Stimulated activated naive CD8-positive, alpha-beta T cell treated with anti-CD3 and anti-CD28 coated beads, Interleukin-15, amount 100 ng/mL, for 72 hours (primary cell): Measurements from ENCODE around the gene EIF4E1B.

Experiments
- ATAC-seq: fragments of 150-1000 bp; cut with Tn5 transposase; 2 replicates; pipeline ENCODE4 v1.10.0; 2021; ENCODE audit warnings: mild to moderate bottlenecking, moderate library complexity
- DNase-seq, 2 donors: peaks; one replicate each; pipeline ENCODE4 v3.0.0; 2021 to 2022
- H3K27ac Mint-ChIP-seq, 2 donors: one replicate each; pipeline ENCODE4 v1.8.0; 2022; ENCODE audit warnings: mild to moderate bottlenecking in 2 of 2, mixed read lengths in 2 of 2, moderate library complexity in 2 of 2
- H3K27me3 Mint-ChIP-seq: one replicate; pipeline ENCODE4 v1.8.0; 2022; ENCODE audit warnings: mixed read lengths
- H3K4me1 Mint-ChIP-seq: one replicate; pipeline ENCODE4 v1.8.0; 2022; ENCODE audit warnings: mild to moderate bottlenecking, mixed read lengths
- H3K4me3 Mint-ChIP-seq, 2 donors: one replicate each; pipeline ENCODE4 v1.8.0; 2022; ENCODE audit warnings: mild to moderate bottlenecking in 2 of 2, mixed read lengths in 2 of 2, moderate library complexity in 1 of 2
- H3K9me3 Mint-ChIP-seq, 2 donors: one replicate each; pipeline ENCODE4 v1.8.0; 2022; ENCODE audit warnings: mixed read lengths in 2 of 2

Gene EIF4E1B

DNA sequence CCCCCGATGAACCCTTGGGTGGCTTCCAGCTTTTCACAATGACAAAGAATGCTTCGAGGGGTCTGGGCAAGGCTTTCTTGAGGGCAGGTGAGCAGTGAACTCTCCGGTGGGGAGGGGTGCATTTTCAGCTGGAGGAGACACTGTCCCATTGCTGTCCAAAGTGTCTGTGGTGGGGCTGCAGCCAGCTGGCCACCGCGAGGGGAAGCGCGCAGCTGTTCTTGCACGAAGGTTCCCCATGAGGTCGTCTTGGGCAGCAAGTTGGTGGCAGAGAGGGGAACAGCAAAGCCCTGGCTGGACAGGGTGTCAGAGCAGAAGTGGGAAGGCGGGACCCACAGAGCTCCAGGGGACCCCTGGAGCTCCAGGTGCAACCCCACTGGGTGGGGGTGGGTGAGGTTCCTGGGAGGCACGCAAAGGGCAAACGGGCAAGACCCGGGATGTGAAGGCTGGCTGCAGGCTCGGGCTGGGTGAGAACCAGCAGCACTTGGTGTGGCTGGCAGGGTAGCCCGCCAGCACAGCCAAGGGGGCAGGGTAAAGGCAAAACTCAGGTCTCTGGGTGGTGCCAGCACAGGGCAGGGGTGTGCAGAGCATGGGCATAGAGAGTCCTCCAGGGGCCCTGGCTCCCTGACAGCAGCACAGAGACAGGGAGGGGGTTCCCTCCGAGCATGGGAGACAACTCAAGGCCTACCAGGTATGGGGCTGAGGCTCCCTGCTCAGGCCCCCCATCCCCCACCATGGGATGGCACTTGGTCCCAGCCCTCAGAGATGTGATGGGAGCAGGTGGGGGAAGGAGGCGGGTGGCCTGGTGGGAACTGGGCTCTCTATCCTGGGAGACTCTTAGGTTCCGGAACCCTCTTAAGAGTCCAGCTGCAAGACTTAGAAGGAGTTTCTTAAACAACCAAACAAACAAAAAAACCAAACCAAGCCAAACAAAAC, 43.4 kb downstream of the EIF4E1B start:
- no peak for DNase-seq
- ATAC-seq, result no peak
- Mint-ChIP-seq H3K9me3 (no peaks in the 10 kb centered on the region), H3K27ac (no peak overlapping the region), H3K4me3 (no peak overlapping the region), H3K4me1 (no peaks in the 10 kb centered on the region), H3K27me3 (peaks cover 73% of the 10 kb centered on the region)

DNA sequence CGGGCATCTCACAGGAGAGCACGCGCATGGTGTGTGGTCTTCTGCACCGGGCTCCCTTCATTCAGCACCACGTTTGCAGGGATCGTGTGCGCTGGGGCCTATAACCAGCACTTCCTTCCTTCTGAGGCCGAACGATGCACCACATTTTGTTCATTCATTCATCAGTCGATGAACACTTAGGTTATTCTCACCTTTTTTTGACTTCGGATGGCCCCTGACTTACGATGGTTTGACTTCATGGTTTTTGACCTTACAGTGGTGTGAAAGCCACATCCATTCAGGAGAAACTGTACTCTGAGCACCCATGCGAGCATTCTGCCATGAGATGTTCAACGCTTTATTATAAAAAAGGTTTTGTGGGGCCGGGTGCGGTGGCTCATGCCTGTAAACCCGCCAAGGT, 44.3 kb downstream of the EIF4E1B start:
- DNase-seq (no peak), ATAC-seq (no peak)
- no peak overlapping the region for H3K4me3 Mint-ChIP-seq
- H3K9me3 Mint-ChIP-seq, result no peaks in the 10 kb centered on the region
- no peaks in the 10 kb centered on the region for H3K4me1 Mint-ChIP-seq
- H3K27me3 Mint-ChIP-seq, result peaks cover 73% of the 10 kb centered on the region
- H3K27ac Mint-ChIP-seq, result peak overlapping the region in 1 of 2 donors; percentile 6

DNA sequence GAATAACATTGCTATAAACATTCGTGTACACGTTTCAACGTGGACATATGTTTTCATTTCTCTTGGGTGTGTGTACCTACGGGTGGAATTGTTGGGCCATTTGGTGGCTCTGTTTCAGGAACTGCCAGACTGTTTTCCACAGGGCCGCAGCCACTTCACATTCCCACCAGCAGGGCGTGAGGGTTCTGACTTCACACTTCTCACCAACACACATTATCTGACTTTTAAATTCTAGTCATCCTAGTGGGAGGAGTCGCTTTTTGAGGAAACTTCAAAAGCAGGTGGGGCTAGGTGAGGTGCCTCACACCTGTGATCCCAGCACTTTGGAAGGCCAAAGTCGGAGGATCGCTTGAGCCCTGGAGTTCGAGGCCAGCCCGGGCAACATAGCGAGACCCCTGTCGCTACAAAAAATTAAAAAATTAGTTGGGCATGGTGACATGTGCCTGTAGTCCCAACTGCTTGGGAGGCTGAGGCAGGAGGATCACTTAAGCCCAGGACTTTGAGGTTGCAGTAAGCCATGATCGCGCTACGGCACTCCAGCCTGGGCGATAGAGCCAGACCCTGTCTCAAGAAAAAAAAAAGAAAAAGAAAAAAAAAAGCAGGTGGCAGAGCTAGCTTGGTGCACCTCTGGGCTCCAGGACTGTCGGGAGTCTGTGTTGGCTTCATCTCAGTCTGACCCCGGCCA, 45.3 kb downstream of the EIF4E1B start:
- Mint-ChIP-seq H3K9me3 (no peaks in the 10 kb centered on the region), H3K4me3 (no peak overlapping the region), H3K4me1 (no peaks in the 10 kb centered on the region), H3K27ac (no peak overlapping the region), H3K27me3 (peaks cover 78% of the 10 kb centered on the region)
- DNase-seq (no peak), ATAC-seq (no peak)

GRCh38 chr5:176676361-176676824, 45.9 kb downstream of the EIF4E1B start:
- no peaks in the 10 kb centered on the region for H3K9me3 Mint-ChIP-seq
- H3K27me3 Mint-ChIP-seq, result peaks cover 78% of the 10 kb centered on the region
- ATAC-seq (no peak), DNase-seq (no peak)
- no peak overlapping the region for H3K4me3 Mint-ChIP-seq
- H3K27ac Mint-ChIP-seq, result no peak overlapping the region
- no peaks in the 10 kb centered on the region for H3K4me1 Mint-ChIP-seq

DNA sequence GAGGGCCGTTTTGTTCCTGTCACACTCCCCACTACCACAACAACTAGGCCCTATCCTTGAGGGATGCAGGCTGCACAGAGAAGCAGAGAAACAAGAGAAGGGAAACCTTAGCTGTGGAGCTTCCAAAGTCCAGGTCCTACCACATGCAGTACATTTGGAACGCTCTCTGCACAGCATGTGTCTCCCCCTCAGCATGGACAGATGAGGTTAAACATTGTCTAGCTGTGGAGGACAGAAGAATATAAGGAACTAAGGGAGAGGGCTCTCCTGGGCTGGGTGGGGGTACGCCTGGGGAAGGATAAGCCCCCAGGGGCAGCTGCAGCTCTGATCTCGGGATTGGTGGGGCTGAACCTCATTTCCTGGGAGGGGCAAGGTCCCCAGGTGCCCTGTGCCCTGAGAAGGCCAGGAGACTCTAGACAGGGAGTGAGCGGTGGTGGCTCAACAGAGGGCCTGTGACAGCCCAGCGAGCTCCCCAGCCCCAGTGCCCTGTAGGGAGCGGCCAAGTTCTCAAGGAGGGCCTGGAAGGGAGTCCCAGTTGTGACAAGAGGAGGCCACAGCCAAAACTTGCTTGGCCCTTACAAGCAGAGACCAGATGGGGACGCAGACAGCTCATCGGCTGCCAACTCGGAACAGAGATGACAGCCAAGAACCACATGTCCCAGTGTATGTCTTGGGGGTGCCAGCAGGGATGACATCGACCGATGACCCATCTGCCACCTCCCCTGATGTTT, 46.9 kb downstream of the EIF4E1B start:
- DNase-seq, result no peak
- ATAC-seq, result no peak
- Mint-ChIP-seq H3K27ac (peak overlapping the region in 1 of 2 donors; percentile 71), H3K27me3 (peaks cover 78% of the 10 kb centered on the region), H3K9me3 (no peaks in the 10 kb centered on the region), H3K4me3 (no peak overlapping the region), H3K4me1 (no peaks in the 10 kb centered on the region)

DNA sequence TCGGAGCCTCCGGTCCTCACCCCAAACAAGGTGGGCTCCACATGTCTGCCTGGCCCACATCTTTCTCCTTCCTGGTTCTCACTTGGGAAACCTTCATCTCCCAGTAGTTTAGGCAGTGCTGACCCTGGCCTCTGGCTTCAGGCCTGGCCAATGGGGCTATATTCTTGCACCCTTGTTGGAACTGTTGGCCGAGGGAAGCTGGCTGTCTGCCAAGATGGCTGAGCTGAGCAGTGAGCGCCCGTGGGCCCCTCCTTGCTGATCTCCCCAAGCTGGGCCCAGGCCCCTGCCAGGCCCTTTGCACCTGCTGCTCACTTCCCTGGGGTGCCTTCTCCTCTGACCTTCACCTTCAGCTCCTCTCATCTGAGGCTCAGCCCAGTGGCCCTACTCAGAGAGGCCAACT, 48.1 kb downstream of the EIF4E1B start:
- no peak overlapping the region for H3K4me3 Mint-ChIP-seq
- H3K27ac Mint-ChIP-seq, result peak overlapping the region in 1 of 2 donors; percentile 85
- peaks cover 77% of the 10 kb centered on the region for H3K27me3 Mint-ChIP-seq
- DNase-seq, result no peak
- H3K9me3 Mint-ChIP-seq, result no peaks in the 10 kb centered on the region
- ATAC-seq, result no peak
- no peaks in the 10 kb centered on the region for H3K4me1 Mint-ChIP-seq

DNA sequence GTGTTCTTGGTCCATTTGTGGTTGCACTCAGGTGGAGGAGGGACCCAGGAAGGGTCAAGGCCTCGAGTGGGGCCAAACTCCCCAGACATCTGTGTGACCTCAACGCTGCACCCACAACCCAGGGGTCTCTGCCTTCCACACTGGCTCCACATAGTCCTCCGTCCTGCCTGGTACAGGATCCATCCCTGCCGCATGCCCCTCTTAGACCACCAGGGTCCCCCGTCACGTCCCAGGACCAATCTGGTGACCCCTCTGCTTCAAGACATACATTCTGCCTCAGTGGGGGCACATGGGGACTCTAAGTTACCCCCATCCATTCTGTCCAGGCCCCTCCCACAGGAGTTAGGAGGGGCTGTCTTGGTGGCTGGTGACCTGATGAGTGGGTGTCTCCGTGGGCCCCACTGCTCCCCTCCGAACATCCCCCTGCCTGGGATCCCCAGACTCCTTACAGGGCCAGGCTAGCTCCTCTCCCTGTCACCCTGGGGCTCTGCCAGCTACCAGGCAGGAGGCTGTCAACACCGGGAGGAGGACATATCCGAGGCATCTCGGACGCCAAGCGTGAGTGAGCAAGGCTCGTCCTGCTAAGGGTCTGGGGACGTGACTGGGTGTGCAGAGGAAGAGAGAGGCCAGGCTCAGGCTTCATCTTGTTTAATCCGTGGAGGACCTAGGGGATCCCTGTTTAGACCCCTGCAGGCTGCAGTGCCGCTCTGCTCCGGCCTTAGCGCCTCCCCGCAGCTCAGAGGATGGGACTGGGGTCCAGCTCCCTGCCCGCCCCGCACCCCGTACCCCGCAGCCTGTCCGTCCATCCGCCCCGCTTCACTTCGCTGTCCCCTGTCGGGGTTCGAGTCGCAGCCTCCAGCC, 49.1 kb downstream of the EIF4E1B start:
- no peak for ATAC-seq
- Mint-ChIP-seq H3K4me3 (no peak overlapping the region), H3K27me3 (peaks cover 79% of the 10 kb centered on the region), H3K9me3 (peaks cover 0 to 6% of the 10 kb centered on the region in 2 donors), H3K4me1 (no peaks in the 10 kb centered on the region), H3K27ac (no peak overlapping the region)
- no peak for DNase-seq

- DNase-seq (no peak), ATAC-seq (no peak)
- Mint-ChIP-seq H3K4me3 (no peak overlapping the region), H3K4me1 (no peaks in the 10 kb centered on the region), H3K27ac (no peak overlapping the region), H3K9me3 (peaks cover 5 to 9% of the 10 kb centered on the region in 2 donors), H3K27me3 (peaks cover 79% of the 10 kb centered on the region)
Measured at GRCh38 chr5:176680226-176680563, 49.7 kb downstream of the EIF4E1B start.

GRCh38 chr5:176682016-176682531, 51.6 kb downstream of the EIF4E1B start:
- Mint-ChIP-seq H3K4me1 (no peaks in the 10 kb centered on the region), H3K27me3 (peaks cover 71% of the 10 kb centered on the region), H3K9me3 (peaks cover 7 to 11% of the 10 kb centered on the region in 2 donors), H3K27ac (no peak overlapping the region), H3K4me3 (no peak overlapping the region)
- DNase-seq (no peak), ATAC-seq (no peak)

GRCh38 chr5:176685010-176685409, 54.5 kb downstream of the EIF4E1B start:
- H3K27ac Mint-ChIP-seq, result no peak overlapping the region
- H3K27me3 Mint-ChIP-seq, result peaks cover 50% of the 10 kb centered on the region
- H3K4me3 Mint-ChIP-seq, result no peak overlapping the region
- DNase-seq (no peak), ATAC-seq (no peak)
- H3K9me3 Mint-ChIP-seq, result peaks cover 7 to 11% of the 10 kb centered on the region in 2 donors
- no peaks in the 10 kb centered on the region for H3K4me1 Mint-ChIP-seq

GRCh38 chr5:176687247-176687646, 56.8 kb downstream of the EIF4E1B start:
- H3K27ac Mint-ChIP-seq, result no peak overlapping the region
- H3K27me3 Mint-ChIP-seq, result peaks cover 50% of the 10 kb centered on the region
- ATAC-seq (no peak), DNase-seq (no peak)
- H3K4me1 Mint-ChIP-seq, result no peaks in the 10 kb centered on the region
- peaks cover 7 to 11% of the 10 kb centered on the region in 2 donors for H3K9me3 Mint-ChIP-seq
- no peak overlapping the region for H3K4me3 Mint-ChIP-seq

DNA sequence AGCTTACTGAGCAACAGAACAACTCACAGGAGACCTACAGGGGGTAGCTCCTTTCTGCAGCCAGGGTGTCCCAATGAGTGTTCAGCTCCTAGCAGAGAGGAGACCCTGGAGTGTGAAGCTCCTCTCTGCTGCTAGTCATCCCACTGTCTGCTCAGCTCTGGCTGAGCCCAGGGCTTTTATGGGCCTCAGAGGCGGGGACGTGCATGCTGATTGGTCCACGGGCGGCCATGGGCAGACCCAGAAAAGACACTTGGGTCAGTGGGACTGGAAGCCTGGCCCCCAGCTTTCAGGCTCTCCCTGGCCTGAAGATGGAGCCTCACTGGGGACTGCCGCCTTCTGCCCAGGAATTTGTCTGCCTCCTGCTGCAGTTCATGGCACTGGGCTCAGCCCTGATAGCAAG, 57.4 kb downstream of the EIF4E1B start:
- Mint-ChIP-seq H3K4me1 (no peaks in the 10 kb centered on the region), H3K4me3 (no peak overlapping the region), H3K9me3 (peaks cover 7 to 11% of the 10 kb centered on the region in 2 donors), H3K27ac (no peak overlapping the region), H3K27me3 (peaks cover 50% of the 10 kb centered on the region)
- DNase-seq (no peak), ATAC-seq (no peak)

- ATAC-seq, result no peak
Measured at GRCh38 chr5:176690911-176691310, 60.4 kb downstream of the EIF4E1B start.

DNA sequence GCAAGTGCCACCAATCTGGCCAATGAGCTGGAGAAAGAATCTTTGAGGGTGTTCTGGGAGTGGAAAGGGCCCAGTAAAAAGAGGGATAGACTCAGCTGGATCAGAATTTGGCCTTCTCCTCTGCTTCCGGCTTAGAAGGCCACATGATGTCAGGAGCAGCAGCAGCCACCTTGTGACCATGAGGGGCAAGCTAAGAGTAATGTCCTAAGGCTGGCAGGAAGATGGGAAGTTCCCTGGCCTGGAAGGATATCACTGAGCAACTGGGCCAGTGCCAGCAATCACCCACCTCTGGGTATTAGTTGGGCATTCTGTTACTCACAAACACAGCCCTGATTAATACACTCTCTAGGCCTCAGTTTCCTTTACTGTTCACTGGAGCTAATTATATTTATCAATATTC, 61.0 kb downstream of the EIF4E1B start:
- H3K4me1 Mint-ChIP-seq, result no peaks in the 10 kb centered on the region
- ATAC-seq (no peak), DNase-seq (no peak)
- H3K9me3 Mint-ChIP-seq, result no peaks in the 10 kb centered on the region
- peaks cover 73% of the 10 kb centered on the region for H3K27me3 Mint-ChIP-seq
- no peak overlapping the region for H3K4me3 Mint-ChIP-seq
- no peak overlapping the region for H3K27ac Mint-ChIP-seq

More at GRCh38 chr5:176690911-176691310, 60.4 kb downstream of the EIF4E1B start:
- no peaks in the 10 kb centered on the region for H3K4me1 Mint-ChIP-seq
- H3K9me3 Mint-ChIP-seq, result no peaks in the 10 kb centered on the region
- H3K4me3 Mint-ChIP-seq, result no peak overlapping the region
- H3K27ac Mint-ChIP-seq, result peak overlapping the region in 1 of 2 donors; percentile 2
- peaks cover 67% of the 10 kb centered on the region for H3K27me3 Mint-ChIP-seq
- no peak for DNase-seq

DNA sequence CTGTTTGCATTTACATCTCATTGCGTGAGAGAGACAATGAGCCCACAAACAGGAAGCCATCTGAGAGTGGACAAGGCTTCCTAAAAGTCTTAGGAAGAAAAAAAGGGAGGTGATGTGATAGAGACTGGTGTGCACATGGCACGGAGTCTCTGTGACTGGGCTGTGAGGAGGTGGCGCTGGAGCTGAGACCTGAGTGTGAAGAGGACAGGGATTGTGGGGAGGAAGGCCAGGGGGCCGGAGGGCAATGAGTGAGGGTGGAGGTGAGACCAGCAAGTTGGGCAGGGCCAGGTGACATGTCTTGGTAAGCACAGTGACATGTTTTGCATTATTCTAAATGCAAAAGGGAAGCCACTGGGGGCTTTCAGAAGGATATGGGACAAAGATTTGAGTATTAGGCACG, 61.9 kb downstream of the EIF4E1B start:
- H3K9me3 Mint-ChIP-seq, result no peaks in the 10 kb centered on the region
- DNase-seq (no peak), ATAC-seq (no peak)
- H3K27ac Mint-ChIP-seq, result no peak overlapping the region
- peaks cover 81% of the 10 kb centered on the region for H3K27me3 Mint-ChIP-seq
- no peaks in the 10 kb centered on the region for H3K4me1 Mint-ChIP-seq
- no peak overlapping the region for H3K4me3 Mint-ChIP-seq
